Measurements from ENCODE around the gene DPP10.
"Not testable (repeated sequence)": the region's sequence is repeated elsewhere in the genome, so short reads cannot be mapped to it uniquely, and the experiment has no call there.

Gene DPP10

DNA sequence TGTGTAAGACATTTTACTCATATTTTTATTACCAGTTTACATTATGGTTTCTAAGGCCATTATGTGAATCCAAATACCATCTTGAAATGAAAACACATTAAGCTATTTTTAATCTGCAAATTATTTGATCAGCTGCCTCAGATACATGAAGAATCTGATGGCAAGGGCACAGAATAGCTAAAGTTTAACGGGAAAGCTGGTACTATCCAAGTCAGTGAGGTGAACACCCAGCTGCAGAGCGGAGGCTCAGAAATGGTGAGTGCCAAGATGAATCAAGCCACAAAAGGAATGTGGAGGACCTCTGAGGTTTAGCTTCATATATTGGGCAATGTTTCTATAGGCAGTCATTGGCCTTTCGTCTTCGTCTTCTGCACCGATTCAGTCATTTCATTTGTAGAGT, 75.1 kb downstream of the DPP10 start:
- no peak for DNase-seq

- no peak for DNase-seq
These were observed 76.3 kb downstream of the DPP10 start for GRCh38 chr2:114518738-114519137.

- not testable (repeated sequence) for DNase-seq
These were observed 80.2 kb downstream of the DPP10 start for GRCh38 chr2:114522612-114523011.

DNA sequence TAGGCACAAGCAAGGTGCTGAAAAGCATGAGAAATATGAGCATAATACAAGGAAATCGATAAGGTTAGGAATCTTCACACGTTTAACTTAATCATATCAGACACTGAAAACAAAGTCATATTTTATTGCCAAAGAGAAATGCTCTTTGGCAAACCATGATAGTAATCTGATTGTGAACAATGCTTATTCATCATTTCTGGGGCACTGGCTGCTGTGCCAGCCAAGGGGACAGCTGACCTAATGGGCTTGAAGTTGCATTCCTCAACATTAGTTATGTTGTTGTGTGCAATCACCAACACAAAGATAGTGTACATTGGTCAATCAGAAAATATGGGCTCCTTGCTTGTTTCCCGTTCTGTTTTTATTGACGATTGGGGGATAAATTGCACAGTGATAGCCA, 83.5 kb downstream of the DPP10 start:
- no peak for DNase-seq

- no peak for DNase-seq
These were observed 84.4 kb downstream of the DPP10 start for GRCh38 chr2:114526841-114527240.

- DNase-seq, result no peak
These were observed 85.0 kb downstream of the DPP10 start for GRCh38 chr2:114527330-114527983.

DNA sequence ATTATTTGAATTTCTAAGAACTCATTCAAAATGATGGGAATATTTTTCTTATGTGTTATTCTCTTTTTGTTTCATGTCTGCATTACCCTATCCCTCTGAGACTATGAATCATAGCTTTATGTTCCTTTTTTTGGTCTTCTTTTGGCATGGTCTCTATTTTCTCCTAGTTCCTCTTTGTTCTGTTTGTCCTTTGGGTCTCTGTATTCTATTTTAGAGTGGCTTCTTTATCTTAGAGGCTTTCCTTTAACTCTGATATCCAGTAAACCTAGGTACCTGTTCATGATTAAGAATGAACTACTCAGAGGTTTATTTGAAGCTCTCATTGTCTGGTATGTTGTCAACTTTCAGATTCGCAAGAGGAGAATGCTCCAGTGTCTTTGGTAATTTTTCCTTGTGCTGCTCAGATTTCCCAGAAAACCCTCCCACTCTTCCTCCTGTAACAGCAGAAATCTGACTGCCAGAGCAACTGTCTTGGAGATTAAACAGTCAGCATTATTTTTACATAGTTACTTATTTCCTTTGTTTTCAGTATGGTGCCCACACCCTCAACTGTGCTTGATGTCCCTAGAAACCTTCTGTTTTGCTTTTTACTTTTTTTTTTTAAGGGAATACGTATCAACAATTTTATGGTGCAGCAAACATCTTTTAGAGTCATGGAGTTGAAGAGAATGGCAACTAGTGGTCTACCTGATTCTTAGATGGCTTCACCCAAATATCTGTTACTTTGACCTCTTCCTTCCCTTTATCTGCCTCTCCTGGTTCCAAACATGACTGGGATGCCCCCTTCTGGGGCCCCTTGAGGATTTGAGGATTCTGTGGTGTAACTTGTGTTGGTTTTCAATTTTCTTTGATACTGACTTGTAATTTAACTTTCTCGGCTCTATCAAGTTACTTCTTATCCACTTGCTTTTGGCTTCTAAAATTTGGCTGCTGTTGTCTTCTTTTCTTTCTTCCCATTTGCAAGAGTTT, 92.0 kb downstream of the DPP10 start:
- DNase-seq, result no peak

DNA sequence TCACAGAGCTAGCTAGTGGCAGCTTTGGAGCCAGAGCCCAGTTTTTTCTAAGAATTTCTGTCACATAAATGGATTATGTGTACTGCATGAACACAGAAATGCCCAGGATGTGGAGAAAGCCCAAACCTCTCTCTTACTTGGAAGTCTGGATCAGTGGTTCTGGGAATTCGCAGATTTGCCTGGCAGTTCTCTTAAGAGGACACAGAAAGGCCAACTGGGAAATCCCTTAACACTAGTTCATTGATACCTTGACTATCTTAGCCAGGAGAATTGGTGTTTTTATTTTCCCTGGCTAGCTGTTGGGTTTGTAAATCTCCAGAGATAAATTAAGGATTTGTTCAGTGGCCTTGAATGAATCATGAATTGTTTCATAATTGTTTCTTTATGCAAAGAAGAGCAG, 95.3 kb downstream of the DPP10 start:
- no peak for DNase-seq

DNA sequence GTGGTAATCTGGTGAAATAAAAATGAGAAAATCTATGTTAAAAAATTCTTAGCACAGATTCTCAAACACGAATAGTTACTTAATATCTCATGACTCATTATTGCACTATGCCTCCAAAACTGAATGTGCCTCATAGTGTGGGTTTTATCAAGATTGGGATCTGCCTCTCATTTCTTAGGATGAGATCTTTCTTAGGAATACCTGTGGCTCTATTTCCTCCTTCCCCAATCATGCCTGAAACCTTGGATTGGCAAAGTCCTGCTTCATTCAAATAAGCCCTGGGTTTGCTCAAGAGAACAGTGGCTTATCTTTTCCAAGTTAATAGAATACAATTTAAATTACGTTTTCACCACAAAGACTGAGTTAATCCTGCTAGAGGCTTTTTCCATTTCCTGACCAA, 100.3 kb downstream of the DPP10 start:
- DNase-seq, result no peak

DNA sequence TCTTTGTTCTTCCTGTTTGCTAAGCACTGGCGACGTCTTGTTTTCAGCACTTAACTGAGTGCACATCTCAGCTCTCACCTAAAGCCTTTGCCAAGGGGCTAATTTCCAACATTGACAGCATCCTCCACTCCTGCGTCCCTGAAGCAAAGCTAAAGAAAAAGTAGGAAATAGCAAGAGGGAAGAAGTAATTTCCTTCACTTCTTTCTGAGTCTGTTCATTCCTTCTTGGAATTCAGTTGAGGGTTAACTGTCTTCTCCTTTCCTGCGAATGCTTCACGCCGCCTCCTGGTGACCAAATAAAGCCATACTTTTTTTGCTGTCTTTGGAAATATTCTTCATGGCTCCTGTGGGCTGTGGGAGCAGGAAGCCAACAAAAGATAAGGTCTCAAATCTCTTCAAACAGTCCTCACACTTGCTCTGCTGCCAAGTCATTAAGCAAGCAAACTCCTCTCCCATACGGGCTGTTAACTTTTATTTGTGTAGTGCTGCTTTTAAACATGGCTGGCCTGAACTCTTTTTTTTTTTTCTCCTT, 100.9 kb downstream of the DPP10 start:
- peak; percentile 19 for DNase-seq

- no peak for DNase-seq
These were observed 102.6 kb downstream of the DPP10 start for GRCh38 chr2:114545052-114545451.

DNA sequence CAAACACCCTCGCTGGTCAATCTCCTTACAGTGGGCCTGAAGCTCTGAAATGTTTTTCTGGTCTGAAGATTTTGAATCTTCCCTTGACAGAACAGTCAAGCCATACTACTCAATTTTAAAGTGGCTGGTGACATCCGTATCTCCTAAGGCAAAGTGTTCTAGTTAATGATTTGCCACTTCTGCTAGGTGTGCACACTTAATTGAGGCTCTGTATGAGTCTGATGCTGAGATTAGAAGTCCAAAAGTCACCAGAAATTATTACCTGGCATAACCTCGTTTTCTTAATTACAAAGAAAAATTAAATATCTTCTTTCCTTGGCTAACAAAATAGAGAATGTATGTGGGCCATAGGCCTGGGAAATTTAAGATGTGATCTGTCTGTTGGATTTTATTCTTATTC, 104.1 kb downstream of the DPP10 start:
- no peak for DNase-seq

DNA sequence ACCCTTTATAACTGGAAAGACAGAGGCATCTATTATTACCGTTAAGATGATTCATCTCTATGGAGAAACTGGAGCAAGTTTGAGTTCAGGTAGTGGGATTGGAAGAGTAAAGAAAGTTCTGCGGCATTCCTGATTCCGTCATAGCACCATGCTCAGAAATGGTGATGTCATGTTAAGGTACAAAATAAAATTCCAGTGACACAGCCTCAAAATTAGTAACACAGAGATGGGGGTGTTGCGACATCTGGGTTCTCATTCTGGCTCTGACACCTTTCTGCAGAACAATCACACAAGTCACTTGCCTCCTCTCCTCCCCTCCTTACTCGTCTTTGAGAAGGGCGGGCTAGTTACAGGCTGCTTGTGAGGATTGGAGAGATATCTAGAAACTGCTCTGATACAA, 105.7 kb downstream of the DPP10 start:
- no peak for DNase-seq

DNA sequence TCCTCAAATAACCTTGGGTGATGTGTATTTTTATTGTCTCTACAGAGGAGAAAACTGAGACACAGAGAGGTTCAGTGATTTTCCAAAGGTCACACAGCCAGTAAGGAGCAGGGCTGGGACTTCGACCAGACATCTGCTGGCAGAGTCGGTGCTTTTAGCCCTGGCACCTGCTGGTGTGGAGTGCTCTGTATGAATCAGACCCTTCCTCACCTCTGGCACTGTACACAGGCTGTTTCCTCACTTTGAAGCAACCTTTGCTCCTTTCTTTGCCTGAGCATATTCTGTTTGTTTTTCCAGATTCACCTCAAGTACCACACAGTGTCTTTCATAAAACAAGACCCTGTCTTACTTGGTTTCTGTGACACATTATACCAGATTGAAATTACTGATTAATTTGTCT, 107.9 kb downstream of the DPP10 start:
- DNase-seq, result no peak

DNA sequence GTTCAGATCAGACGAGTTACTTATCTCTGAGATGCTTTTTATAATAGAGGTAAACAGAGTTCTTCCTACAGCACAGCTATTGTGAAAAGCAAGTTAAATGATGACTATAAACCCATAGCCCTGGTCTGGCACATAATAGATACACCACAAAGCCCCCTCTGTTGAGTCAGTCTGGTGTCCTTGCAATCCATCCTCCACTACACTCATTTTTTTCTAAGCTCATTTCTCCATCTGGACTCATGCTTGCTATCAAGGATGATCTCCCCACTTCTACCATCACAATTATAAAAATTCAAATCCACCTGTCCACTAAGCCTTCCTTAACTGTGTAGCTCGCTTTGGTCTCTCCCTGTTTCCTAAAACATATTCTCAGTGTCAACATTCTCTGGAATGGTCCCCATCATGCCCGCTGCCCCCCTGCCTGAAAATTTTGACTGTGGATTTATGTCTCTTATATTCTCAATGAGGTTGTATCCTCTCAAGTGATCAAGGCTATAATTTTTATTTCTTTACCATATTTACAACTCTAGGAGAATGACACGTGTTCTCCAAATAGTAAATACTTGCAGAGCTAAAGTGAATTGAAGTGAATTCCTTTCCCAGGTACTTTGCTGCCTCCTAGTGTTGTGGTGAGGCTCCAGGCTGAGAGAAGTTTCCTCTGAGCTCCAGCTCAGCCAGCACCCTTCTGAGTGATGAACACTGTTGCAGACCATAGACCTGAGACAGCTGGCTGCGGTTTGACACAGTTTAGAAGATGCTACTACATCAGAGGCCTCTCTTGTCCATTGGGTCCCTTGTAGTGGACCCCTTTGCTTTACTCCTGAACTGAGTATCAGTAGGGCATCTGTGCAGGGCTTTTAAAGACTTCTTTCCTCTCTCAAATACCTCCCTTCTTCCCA, 108.7 kb downstream of the DPP10 start:
- DNase-seq, result peak; percentile 80

- no peak for DNase-seq
These were observed 110.6 kb downstream of the DPP10 start for GRCh38 chr2:114553027-114553426.

DNA sequence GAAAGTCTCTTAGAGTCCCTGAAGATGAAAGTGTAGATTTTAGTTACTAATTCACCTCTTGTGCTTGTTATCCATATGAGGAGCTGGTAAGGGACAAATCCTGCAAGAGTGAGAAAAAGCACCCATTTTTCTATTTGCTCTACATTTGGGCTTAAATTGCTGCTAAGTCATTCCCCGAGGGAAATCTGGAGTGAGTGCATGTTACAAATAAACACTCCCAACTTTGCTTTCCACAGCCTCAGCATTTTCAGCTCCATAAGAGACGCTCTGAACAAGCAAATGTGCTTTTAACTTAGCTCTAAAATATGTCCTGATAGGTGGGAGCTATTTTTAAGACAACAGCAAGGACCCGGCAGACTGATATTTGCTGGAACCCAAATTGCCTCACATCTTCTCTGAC, 126.7 kb downstream of the DPP10 start:
- DNase-seq, result no peak

GRCh38 chr2:114577657-114578056, 135.2 kb downstream of the DPP10 start:
- DNase-seq, result no peak

DNA sequence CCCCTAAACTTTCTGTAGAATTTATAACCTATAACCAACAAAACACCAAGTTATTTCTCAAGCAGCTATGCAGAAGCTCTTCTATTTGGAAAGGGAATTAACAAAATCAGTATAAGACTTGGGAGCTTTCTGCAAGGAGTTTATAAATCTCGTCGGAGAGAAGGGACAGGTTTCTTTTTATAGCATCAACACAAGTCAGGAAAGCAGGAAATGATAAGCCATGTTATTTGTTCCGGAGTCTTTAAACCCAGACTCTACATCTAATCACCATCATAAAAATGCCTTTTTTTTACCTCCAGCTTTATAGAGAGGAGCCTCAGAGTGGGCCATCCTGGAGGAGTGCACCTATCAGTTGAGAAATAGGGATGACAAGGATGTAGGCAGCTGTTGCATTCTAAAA, 137.1 kb downstream of the DPP10 start:
- no peak for DNase-seq

GRCh38 chr2:114580691-114581090, 138.2 kb downstream of the DPP10 start:
- DNase-seq, result no peak

DNA sequence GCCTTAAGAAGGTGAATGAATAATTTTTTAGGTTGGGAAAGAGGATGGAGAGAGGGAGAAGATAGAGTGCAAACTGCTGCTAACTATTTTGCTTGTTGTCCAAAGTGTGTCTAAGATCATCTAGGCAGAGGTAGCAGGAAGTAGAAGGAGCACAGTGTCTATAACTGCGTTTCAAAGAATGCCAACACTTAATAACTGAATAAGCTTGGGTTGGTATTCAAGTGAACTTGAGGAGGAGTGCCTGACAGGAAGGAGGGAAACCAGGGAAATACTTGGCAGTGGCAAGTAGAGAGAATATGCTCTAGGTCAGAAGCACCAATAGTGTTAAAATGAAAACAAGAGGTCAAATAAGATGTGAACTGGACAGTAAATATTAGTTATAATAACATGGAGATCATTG, 155.9 kb downstream of the DPP10 start:
- DNase-seq, result no peak

DNA sequence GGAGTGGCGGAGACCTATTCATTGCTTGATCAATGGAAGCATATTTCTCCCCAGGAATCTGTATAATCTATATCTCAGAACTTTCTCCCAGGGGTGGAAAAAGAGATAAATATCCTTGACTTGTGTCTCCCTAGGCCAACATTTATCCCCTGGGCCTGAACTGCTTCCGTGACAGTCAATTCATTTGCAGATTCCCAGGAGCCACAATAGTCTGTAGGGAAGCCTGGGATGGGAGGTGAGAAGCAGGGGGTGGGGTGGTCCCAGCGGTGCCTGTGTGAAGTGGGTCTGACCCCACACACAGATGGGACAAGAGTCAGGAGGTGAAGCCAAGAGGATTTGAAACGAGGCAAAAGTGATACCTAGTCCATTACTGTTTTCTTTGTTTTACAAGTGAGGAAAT, 166.8 kb downstream of the DPP10 start:
- DNase-seq, result no peak

DNA sequence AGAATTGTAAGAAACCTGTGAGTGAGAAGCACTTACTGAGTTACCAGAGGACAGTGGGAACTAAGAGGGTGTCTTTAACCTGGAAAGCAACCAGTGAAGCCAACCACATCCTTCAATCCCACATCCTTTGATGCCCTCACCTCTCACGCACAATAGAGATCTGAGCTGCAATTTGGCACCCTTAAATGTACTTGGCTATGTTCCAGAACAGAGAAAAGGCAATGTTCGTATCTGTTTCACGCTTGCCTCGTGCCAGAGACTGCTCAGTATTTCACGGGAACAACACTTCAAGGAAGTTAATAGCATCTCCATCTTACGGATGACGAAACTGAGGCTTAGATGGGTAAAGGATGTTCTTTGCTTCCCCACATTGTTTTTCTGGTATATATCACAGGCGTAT, 167.4 kb downstream of the DPP10 start:
- no peak for DNase-seq
